Measurements from ENCODE around the gene NPM1.

Gene NPM1

GRCh38 chr5:171428809-171429542 is 41.3 kb downstream of the NPM1 start:
- Histone ChIP-seq H3K27ac (ENCODE audit: low read depth, low read length) (no peak overlapping the region), H3K9ac (ENCODE audit: low read length) (no peak overlapping the region), H3K27me3 (ENCODE audit: control insufficient read depth, insufficient read depth, low read length) (no peaks in the 10 kb centered on the region), H3K36me3 (ENCODE audit: control insufficient read depth, insufficient read depth, low read length) (no peaks in the 10 kb centered on the region), H3K4me1 (ENCODE audit: control insufficient read depth, insufficient read depth, low read length) (no peaks in the 10 kb centered on the region), H3K4me3 (ENCODE audit: low read length) (no peak overlapping the region)

DNA sequence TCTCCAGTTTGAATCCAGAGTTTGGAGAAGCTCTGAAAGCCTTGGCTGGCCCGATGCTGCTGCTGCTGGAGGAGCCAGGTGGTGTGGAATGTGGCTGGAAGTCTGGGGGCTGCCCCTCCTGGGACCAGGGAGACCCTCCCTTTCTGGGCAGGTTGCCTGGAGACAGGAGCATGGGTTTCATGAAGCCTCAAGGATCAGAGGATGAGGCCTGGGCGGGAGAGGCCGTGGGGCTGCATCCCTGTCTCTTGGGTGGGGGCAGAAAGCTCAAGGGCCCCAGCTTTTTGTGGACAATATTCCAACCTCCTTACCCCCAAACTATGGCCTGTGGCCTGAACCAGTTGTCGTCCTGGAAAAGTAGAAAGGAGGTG is 41.9 kb downstream of the NPM1 start:
- no peak overlapping the region for H3K4me3 ChIP-seq (ENCODE audit: low read length)
- no peaks in the 10 kb centered on the region for H3K27me3 ChIP-seq (ENCODE audit: control insufficient read depth, insufficient read depth, low read length)
- no peaks in the 10 kb centered on the region for H3K36me3 ChIP-seq (ENCODE audit: control insufficient read depth, insufficient read depth, low read length)
- H3K4me1 ChIP-seq (ENCODE audit: control insufficient read depth, insufficient read depth, low read length) = no peaks in the 10 kb centered on the region
- no peak overlapping the region for H3K27ac ChIP-seq (ENCODE audit: low read depth, low read length)
- H3K9ac ChIP-seq (ENCODE audit: low read length) = no peak overlapping the region

DNA sequence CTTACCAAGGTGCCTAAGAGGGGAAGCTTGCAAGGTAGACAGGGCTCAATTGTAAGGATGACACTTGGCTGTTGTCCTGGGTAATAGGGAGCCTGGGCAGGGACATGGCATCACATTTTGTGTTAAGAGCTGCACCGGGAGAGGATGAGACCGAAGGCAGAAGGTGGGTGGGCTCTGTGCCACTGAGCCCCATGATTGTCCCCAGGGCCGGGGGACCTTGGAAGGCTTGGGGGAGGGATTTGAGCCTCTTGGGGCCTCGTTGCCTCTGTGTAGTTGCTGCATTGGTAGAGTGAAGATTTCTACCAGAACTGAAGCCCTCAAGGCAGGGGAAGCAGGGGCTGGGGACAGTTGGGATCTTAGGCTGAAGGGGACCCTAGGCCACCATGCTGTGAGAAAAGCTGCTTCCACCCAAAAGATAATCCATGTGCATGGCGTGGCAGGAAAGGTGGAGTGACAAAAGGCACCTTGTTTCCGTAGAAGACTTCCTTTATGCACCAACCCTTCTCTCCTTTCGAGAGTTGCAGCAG is 43.7 kb downstream of the NPM1 start:
- Histone ChIP-seq H3K36me3 (ENCODE audit: control insufficient read depth, insufficient read depth, low read length) (no peaks in the 10 kb centered on the region), H3K4me1 (ENCODE audit: control insufficient read depth, insufficient read depth, low read length) (no peaks in the 10 kb centered on the region), H3K9ac (ENCODE audit: low read length) (no peak overlapping the region)

DNA sequence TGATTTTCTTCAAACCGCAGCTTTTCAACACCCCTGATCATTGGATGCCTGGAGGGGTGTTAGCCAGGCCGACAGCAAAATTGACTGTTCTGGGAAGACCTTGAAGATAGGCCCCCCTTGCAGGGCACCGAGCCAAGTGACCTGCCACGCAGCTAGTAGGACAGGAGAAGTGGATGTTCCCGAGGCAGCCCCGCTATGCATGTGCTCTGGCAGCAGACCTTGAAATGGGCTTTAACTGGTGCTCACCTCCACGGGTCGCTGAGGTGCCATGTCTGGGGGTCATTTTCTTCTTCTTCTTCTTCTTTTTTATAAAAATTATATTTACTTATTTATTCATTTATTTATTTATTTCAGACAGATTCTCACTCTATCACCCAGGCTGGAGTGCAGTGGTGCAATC is 44.4 kb downstream of the NPM1 start:
- Histone ChIP-seq H3K9ac (ENCODE audit: low read length) (no peak overlapping the region), H3K27me3 (ENCODE audit: control insufficient read depth, insufficient read depth, low read length) (no peaks in the 10 kb centered on the region), H3K4me1 (ENCODE audit: control insufficient read depth, insufficient read depth, low read length) (no peaks in the 10 kb centered on the region), H3K4me3 (ENCODE audit: low read length) (no peak overlapping the region), H3K36me3 (ENCODE audit: control insufficient read depth, insufficient read depth, low read length) (no peaks in the 10 kb centered on the region), H3K27ac (ENCODE audit: low read depth, low read length) (no peak overlapping the region)

More for the DNA sequence above, 43.7 kb downstream of the NPM1 start:
- Histone ChIP-seq H3K4me3 (ENCODE audit: low read length) (no peak overlapping the region), H3K27me3 (ENCODE audit: control insufficient read depth, insufficient read depth, low read length) (no peaks in the 10 kb centered on the region), H3K27ac (ENCODE audit: low read depth, low read length) (no peak overlapping the region)

DNA sequence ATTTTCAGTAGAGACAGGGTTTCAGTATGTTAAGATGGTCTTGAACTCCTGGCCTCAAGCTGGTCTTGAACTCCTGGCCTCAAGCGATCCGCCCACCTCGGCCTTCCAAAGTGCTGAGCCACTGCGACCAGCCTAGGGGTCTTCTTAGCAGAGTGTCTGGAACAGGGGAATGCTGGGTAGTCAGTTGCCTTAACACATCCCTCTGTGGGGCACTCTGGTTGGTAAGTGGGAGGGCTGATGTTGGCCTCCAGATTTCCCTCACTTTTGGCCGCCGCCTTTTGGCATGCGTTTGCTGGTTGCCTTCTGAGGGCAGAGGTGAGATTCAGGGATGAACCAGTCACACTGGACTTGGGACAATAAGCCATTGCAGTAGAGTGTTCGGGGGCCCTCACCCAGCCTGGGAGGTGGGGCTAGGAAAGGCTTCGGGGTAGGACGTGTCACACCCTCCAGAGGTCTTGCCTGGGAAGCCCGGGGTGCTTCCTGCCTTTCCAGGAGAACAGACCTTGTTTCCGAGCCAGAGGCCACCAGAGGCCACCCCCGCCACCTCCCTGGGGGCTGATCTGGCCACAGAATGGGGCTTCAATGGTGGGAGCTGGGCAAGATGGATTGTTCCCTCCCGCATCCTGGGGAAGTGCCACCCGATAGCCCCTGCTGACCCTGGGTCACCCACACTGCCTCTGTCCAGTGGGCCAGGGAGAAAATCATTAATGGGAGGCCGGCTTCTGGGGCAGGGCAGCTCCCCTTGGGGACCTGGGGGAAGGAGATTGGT is 45.1 kb downstream of the NPM1 start:
- Histone ChIP-seq H3K4me3 (ENCODE audit: low read length) (no peak overlapping the region), H3K36me3 (ENCODE audit: control insufficient read depth, insufficient read depth, low read length) (no peaks in the 10 kb centered on the region), H3K4me1 (ENCODE audit: control insufficient read depth, insufficient read depth, low read length) (no peaks in the 10 kb centered on the region), H3K9ac (ENCODE audit: low read length) (no peak overlapping the region), H3K27me3 (ENCODE audit: control insufficient read depth, insufficient read depth, low read length) (no peaks in the 10 kb centered on the region), H3K27ac (ENCODE audit: low read depth, low read length) (no peak overlapping the region)

- Histone ChIP-seq H3K4me3 (ENCODE audit: low read length) (no peak overlapping the region), H3K36me3 (ENCODE audit: control insufficient read depth, insufficient read depth, low read length) (no peaks in the 10 kb centered on the region), H3K9ac (ENCODE audit: low read length) (no peak overlapping the region), H3K27ac (ENCODE audit: low read depth, low read length) (no peak overlapping the region), H3K27me3 (ENCODE audit: control insufficient read depth, insufficient read depth, low read length) (no peaks in the 10 kb centered on the region), H3K4me1 (ENCODE audit: control insufficient read depth, insufficient read depth, low read length) (no peaks in the 10 kb centered on the region)
Observed at GRCh38 chr5:171433352-171433698, 45.7 kb downstream of the NPM1 start.

DNA sequence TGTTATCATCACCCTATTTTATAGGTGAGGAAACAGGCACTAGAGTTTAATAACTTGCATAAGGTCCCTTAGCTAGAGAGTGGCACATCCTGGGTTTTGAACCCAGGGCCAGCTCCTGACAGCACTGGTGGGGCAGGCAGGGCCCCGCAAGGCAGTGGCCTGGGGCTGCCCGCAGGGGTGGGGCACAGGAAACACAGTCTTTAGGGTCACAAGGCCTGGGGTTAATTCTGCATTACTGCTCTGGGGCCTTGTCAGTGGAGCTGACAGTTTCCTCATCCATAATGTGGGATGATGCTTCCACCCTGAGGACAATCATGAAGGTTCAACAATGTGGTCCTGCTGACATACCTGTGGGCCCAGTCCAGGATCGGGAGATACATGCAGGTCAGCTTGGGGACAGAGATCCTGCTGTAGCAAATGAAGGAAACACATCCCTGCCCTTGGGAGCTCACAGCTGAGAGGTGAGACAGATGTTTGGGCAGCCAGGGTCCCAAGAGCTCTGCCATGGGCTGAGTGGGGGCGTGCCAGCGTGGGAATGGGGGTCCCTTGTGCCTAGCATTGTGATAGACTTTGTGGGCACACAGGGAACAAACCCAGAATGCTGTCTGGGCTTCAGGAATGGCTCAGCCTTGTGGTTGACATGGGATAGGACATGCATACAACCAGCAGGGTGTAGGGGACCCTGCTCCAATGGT is 46.5 kb downstream of the NPM1 start:
- Histone ChIP-seq H3K4me1 (ENCODE audit: control insufficient read depth, insufficient read depth, low read length) (no peaks in the 10 kb centered on the region), H3K27ac (ENCODE audit: low read depth, low read length) (no peak overlapping the region), H3K4me3 (ENCODE audit: low read length) (no peak overlapping the region), H3K9ac (ENCODE audit: low read length) (no peak overlapping the region), H3K36me3 (ENCODE audit: control insufficient read depth, insufficient read depth, low read length) (no peaks in the 10 kb centered on the region), H3K27me3 (ENCODE audit: control insufficient read depth, insufficient read depth, low read length) (no peaks in the 10 kb centered on the region)

DNA sequence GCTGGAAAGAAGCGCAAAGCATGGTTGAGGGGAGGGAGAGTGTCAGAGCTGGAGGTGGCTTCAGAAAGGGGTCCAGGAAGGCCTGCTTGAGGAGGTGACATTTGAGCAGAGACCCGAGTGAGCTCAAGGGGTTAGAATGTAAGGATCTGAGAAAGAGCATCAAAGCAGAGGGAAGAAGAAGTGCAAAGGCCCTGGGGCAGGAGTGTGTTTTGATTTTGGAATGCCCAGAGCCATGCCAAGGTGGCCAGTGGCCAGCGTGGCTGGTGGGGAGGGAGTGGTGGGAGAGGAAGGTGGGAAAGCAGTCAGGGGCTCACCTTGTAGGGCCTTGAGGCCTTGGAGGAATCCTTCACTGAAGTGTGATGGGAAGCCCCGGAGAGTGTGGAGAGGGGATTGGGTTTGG is 47.2 kb downstream of the NPM1 start:
- H3K4me3 ChIP-seq (ENCODE audit: low read length) = no peak overlapping the region
- H3K4me1 ChIP-seq (ENCODE audit: control insufficient read depth, insufficient read depth, low read length) = no peaks in the 10 kb centered on the region
- no peak overlapping the region for H3K9ac ChIP-seq (ENCODE audit: low read length)
- H3K27me3 ChIP-seq (ENCODE audit: control insufficient read depth, insufficient read depth, low read length) = no peaks in the 10 kb centered on the region
- H3K36me3 ChIP-seq (ENCODE audit: control insufficient read depth, insufficient read depth, low read length) = no peaks in the 10 kb centered on the region
- no peak overlapping the region for H3K27ac ChIP-seq (ENCODE audit: low read depth, low read length)

DNA sequence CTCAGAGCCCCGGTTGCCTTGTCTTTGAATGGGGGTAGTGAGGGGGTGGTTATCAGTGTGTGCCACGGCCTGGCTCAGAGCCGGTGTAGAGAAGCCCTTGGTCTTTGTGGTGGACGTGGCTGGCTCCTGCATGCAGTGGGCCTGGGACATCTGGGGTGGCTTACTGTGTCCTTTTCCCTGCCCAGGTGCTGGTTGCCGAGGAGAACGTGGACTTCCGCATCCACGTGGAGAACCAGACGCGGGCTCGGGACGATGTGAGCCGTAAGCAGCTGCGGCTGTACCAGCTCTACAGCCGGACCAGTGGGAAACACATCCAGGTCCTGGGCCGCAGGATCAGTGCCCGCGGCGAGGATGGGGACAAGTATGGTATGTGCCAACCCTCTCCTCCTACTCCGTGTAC is 48.3 kb downstream of the NPM1 start:
- no peaks in the 10 kb centered on the region for H3K27me3 ChIP-seq (ENCODE audit: control insufficient read depth, insufficient read depth, low read length)
- no peak overlapping the region for H3K9ac ChIP-seq (ENCODE audit: low read length)
- H3K4me1 ChIP-seq (ENCODE audit: control insufficient read depth, insufficient read depth, low read length) = no peaks in the 10 kb centered on the region
- no peak overlapping the region for H3K27ac ChIP-seq (ENCODE audit: low read depth, low read length)
- H3K4me3 ChIP-seq (ENCODE audit: low read length) = no peak overlapping the region
- no peaks in the 10 kb centered on the region for H3K36me3 ChIP-seq (ENCODE audit: control insufficient read depth, insufficient read depth, low read length)

GRCh38 chr5:171436804-171437285 is 49.2 kb downstream of the NPM1 start:
- H3K4me3 ChIP-seq (ENCODE audit: low read length) = no peak overlapping the region
- no peaks in the 10 kb centered on the region for H3K36me3 ChIP-seq (ENCODE audit: control insufficient read depth, insufficient read depth, low read length)
- no peaks in the 10 kb centered on the region for H3K4me1 ChIP-seq (ENCODE audit: control insufficient read depth, insufficient read depth, low read length)
- H3K27ac ChIP-seq (ENCODE audit: low read depth, low read length) = no peak overlapping the region
- no peak overlapping the region for H3K9ac ChIP-seq (ENCODE audit: low read length)
- no peaks in the 10 kb centered on the region for H3K27me3 ChIP-seq (ENCODE audit: control insufficient read depth, insufficient read depth, low read length)

- no peaks in the 10 kb centered on the region for H3K36me3 ChIP-seq (ENCODE audit: control insufficient read depth, insufficient read depth, low read length)
- no peak overlapping the region for H3K4me3 ChIP-seq (ENCODE audit: low read length)
- no peak overlapping the region for H3K27ac ChIP-seq (ENCODE audit: low read depth, low read length)
- H3K4me1 ChIP-seq (ENCODE audit: control insufficient read depth, insufficient read depth, low read length) = no peaks in the 10 kb centered on the region
- no peaks in the 10 kb centered on the region for H3K27me3 ChIP-seq (ENCODE audit: control insufficient read depth, insufficient read depth, low read length)
- no peak overlapping the region for H3K9ac ChIP-seq (ENCODE audit: low read length)
Observed at GRCh38 chr5:171437286-171437821, 49.7 kb downstream of the NPM1 start.

GRCh38 chr5:171438738-171439137 is 51.1 kb downstream of the NPM1 start:
- no peak overlapping the region for H3K27ac ChIP-seq (ENCODE audit: low read depth, low read length)

More at GRCh38 chr5:171438738-171439137, 51.1 kb downstream of the NPM1 start:
- no peaks in the 10 kb centered on the region for H3K36me3 ChIP-seq (ENCODE audit: control insufficient read depth, insufficient read depth, low read length)
- H3K4me1 ChIP-seq (ENCODE audit: control insufficient read depth, insufficient read depth, low read length) = no peaks in the 10 kb centered on the region
- no peaks in the 10 kb centered on the region for H3K27me3 ChIP-seq (ENCODE audit: control insufficient read depth, insufficient read depth, low read length)
- H3K9ac ChIP-seq (ENCODE audit: low read length) = no peak overlapping the region
- H3K4me3 ChIP-seq (ENCODE audit: low read length) = no peak overlapping the region

Measured in rectal smooth muscle tissue (tissue), 1 donor.